SIG-M5 (cell line): ENCODE data around the gene CHURC1.

ENCODE experiments used
- DNase-seq: peaks from one replicate; lab custom pipeline; 2025; lab: John Stamatoyannopoulos, UW

Gene CHURC1

DNA sequence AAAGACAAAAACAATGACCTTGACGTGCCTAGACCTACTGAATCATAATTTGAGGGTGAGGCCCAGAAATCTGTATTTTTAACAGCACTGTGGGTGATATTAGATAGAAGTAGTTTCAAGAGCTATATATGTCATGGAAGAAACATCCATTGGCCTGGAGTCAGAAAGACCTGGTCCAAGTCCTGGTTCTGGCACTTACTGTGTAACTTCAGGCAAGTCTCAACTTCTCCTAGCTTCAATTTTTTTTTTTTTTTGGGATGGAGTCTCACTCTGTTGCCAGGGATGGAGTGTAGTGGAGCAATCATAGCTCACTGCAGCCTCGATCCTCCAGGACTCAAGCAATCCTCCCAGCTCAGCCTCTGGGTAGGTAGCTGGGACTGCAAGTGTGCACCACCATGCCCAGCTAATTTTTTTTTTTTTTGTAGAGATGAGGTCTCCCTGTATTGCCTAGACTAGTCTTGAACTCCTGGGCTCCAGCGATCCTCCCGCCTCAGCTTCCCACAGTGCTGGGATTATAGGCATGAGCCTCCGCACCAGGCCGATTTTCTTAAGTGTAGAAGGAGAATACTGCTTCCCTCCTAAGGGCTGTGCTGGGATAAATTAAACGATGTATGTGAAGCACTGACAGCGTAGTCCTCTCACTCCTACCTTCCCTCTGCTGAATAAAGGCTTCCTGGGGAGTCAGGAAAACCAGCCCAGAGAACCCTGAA lies 42.6 kb downstream of the CHURC1 start:
- no peak for DNase-seq

DNA sequence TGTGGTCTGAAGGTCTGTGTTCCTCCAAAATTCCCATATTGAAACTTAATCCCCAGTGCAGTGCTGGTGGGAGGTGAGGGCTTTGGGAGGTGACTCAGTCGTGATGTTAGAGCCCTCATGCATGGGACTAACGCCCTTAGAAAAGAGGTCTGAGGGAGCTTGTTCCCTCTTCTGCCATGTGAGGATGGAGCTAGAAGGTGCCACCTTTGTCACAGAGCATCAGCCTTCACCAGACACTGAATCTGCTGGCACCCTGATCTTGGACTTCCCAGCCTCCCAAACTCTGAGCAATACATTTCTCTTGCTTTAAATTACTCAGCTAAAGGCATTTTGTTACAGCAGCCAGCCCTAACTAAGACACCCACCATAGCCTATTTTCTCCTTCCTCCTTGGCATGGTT lies 43.9 kb downstream of the CHURC1 start:
- no peak for DNase-seq

DNA sequence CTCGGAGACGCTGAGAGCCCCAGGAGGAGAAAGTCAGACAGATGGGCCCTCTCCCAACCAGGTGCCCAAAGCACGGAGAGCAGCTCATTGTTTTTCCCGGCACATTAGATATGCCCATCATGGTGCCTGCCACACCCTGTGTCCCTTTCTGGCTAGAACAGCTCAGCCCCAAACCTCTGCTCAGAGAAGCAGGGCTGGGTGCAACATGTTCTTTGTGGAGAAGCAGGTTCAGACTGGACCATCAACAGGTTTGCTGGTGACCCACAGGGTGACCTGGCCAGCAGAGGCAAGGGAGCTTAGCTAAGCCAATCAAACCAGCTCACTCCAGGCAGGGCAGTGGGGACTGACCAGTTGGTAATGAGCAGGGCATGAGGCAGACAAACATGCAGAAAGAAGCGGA lies 44.5 kb downstream of the CHURC1 start:
- no peak for DNase-seq

DNA sequence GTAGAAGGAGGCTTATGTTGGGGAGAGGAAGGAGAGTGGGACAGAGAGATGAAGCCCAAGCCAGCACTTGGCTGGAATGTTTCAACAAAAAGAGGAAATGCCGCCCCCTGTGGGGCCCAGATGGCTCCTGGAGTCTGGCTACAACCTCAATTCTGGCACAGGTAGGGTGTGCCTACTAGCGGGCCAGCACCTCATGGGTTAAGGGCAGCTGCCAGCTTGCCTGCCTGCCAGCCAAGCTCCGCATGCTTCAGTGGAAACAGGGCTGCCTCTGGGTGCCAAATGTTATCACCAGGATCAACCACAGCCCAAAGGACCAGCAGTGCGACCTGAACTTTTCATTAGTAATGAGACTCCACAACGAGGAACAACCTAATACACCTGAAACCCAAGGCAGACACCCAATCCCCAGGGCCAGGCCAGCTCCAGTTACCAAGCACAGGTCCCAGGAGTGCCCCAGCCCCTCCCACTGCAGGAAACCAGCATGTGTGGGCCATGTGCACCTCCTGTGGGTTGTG lies 46.6 kb downstream of the CHURC1 start:
- no peak for DNase-seq

DNA sequence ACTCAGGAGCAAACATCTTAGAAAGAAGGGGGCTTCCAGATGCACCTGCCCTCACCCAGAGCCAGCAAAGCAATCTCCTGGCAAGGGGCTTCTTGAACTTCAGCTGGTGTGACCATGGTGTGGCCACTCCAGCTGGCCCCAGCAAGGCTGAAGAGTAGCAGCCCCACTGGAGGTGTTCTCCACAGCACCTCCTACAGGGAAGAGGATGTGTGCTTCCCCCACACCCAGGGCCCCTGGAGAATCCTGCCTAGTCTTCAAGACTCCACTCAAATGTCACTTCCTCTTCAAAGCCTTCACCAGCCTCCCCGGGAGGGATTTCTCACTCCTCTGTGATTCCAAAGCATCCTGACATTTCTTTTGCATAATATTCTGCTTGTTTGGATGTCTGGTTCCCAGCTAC lies 49.4 kb downstream of the CHURC1 start:
- no peak for DNase-seq

DNA sequence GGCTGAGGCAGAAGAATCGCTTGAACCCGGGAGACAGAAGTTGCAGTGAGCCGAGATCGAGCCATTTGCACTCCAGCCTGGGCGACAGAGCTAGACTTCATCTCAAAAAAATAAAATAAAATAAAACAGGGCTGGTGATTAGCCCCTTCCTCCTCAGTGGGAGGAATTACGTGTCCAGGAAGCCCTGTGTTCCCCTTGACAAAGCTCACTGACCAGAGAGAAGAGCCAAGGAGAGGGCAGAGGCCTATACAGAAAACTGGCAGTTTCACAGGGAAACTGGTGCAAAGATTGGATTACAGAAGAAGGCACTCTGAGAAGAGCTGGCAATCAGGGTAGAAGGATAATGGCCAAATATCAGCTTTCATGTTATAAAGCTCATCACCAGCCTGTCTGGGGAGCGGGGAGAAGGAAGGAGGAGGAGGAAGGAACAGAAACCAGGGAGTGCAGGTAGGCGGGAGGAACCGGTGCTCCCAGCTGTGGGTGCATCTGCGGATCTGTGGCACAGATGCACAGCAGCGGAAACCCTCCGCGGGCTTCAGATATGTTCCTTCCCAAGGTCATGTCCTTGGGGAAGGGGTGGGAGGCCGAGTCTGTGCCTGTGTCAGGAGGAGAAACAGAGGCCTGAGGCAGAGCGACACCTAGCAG lies 51.2 kb downstream of the CHURC1 start:
- no peak for DNase-seq

DNA sequence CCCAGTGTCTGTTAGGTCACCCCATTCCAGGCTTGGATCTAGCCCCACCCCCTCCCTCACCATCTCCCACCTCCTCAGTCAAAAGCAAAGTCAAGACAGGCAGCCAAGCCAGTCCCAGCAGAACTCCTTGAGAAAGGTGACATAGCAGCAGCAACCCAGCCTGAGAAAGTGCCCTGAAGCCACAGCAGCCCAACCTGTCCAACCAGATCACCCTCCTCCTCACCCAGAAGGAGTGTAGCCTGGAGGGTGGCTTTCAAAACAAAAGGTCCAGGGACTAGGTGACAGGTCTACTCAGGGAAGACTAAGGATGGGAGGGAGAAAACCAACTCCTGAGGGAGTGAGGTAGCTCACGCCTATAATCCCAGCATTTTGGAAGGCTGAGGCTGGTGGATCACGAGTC lies 52.7 kb downstream of the CHURC1 start:
- DNase-seq = no peak

DNA sequence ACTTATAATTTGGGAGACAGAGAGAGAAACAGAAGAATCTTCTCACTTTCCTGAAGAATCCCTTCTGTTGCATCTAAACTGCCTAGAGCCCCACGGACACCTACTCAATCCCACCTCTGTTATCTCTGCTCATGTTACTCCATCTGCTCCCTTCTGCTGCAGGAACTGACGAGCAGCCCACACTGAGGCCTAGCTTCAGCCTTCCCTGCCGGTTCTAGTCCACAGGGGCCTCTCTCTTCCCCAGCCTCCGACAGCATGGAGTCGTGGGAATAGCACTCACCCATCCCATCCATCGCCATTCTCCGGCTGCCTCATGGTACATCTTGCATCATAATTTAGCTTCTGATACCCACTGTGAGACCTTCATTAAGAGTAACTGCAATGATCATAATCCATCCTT lies 53.9 kb downstream of the CHURC1 start:
- DNase-seq = no peak

DNA sequence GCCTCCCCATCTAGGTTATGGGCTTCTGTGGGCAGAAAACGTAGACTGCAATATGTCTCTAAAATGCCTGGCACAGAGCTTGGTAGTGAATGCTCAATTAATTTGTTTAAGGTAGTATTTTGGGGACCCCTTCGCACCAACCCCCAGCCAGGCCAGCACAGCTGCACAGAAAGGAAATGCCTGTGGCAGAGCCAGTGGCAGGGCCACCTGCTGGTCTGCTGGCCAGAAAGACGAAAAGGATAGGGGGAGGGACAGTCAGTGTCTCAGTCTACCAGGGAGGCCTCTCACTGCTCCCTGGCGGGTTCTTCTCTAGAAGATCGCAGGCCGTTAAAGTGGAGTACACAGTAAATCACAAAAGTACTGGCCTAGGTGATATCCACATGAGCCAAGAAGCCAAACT lies 54.4 kb downstream of the CHURC1 start:
- DNase-seq = no peak

DNA sequence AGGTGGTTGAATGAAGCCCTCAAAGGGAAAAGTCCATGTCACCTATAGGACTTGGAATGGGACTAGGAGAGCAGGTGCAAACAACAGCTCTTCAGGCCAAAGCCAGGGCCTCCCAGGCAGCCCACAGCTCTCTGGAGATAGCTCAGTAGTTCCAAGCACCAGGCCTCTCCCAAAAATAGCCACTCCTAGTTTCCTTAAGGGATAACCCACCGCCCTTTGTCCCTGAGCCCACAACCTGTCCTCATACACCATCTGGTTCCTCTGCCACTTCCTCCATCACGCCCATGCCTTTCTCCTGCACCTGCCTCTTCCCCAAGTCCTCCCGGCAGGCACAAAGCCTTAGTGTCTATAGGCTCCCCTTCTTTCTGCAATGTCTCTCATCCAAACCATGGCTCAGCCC lies 55.8 kb downstream of the CHURC1 start:
- no peak for DNase-seq

DNA sequence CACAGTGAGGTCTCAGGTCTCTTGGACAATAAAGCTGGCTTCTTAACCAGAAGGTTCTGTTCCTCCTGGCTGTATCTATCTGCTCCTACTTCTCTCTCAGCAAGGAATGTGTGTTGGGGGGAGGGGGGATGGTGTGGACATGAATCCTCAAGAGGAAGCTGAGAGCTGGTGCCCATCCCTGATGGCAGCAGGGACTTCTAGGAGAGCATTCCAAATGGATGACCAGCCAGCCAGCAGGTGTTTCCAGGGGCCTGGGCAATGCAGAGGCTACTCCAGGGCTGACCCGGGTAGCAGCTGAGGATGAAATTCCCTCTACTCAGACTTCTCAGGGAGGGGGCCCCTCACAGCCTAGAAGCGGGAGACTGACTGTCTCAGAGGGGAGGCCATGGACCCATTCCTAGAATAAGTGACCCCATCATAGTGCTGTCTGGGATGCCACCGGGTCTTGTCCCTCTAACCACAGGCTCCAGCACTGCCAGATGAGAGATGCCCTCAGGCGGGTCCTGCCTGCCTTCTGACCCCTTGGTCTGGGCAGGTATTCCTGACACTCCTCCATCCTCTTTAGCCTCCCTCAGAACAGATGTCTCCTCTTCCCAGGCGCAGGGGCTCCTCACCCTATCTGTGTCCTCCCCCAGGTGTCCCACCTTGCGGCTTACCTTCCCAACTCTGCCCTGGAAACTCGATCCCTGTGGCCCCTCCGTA lies 56.7 kb downstream of the CHURC1 start:
- no peak for DNase-seq

DNA sequence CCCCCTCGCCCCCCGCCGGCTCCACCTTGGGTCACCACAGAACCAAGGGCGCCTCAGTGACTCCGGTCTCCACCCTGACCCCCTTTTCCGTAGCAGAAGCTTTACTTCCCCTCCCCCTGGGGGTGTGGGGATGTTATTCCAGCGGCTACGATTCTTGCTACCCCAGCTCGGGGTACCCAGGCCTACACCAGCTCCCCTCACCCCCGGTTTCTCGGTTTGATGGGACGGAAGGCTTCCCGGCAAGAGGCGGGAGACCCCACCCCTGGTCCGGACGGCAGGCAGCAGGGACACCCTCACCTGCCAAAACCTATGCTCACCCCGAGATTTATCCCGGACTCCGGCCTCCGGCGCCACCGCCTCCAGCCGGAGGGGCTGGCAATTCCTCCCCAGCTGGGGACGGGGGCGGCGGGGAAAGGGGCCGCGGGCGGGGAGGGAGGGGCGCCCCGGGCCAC lies 57.3 kb downstream of the CHURC1 start:
- DNase-seq = no peak

DNA sequence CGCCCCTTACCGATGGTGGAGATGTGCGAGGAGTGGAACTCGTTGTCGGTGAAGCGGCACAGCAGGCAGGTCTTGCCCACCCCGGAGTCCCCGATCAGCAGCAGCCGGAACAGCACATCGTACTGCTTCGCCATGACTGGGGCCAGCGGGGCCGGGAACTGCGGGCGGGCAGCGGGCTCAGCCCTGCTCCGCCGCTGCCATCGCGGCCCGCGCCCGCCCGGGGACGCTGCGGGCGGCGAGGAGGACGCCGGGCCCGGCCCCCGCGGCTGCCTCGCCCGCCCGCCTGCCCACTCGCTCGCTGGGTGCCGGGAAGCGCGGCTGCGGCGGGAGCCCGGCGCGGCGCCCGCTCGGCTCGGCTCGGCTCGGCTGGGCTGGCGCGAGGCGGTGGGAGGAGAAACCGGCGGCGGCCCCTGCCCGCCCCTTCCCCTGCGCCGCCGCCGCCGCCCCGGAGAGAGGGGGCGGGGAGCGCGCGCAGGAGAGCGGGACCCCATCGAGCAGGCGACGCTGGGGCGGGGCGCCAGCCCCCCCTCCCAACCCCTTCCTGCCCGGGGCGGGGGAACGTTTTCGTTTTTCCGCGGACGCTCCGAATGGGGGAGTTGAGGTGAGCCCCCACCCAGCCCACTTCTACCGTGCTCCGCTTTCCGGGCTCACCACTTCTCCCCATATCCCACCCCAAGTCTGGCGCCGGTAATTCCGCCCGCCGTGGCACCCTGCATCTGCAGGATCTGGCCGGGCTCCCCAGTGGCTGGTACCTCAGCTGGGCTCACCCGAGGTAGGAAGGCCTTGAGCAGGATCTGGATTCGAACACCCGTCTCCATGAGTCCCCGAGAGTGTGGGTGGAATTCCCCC lies 57.9 kb downstream of the CHURC1 start, which contains the start of gene RAB15:
RAB15 (minus strand) TSS at position 394 of the 849 bp plus-strand sequence; CDS start at position 134, 260 bp downstream.
- no peak for DNase-seq

DNA sequence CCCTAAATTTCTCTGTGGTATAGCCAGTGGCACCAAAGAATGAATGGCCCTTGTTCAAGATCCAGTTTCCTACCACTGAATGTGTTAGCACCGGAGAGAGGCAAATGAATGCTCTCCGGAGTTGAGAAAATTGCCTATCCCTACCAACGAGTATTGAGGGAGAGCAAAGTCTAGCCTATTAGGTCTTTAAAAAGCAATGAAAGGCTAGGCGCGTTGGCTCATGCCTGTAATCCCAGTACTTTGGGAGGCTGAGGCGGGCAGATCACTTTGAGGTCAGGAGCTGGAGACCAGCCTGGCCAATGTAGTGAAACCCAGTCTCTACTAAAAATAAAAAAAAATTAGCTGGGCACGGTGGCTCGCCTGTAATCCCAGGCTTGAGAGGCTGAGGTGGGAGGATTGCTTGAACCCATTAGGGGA lies 58.8 kb downstream of the CHURC1 start:
- no peak for DNase-seq

DNA sequence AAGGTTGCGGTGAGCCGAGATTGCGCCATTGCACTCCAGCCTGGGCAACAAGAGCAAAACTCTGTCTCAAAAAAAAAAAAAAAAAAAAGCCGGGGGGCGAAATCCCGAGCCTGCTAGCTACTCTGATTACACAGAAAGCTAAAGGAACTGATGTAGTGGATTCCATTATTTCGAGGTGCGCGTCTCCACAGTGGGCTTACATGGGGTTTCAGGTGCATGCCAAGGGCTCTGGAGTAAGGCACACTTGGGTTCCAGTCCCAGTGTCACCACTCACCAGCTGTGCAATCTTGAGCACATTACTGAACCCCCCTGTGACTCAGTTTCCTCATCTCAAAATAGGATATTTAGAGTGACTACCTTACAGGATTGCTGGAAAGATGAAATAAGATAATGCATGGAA lies 59.6 kb downstream of the CHURC1 start:
- DNase-seq = no peak

DNA sequence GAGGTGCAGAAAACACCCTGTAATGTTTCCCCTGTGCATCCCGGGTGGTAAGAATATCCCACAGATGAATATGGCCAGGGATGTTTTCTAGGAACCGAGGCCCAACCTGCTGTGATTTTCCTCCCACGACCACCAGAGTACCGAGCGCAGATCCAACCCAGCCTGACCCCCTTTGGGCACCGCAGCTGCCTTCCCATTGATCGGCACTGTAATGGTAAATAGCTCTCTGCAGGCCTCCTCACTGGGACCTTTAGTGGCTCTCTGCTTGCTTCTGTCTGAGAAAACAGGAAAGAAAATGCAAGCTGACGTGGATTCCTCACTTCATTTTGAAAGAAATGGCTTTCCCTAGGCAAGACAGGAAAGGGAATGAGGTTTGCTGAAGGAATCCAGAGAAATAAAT lies 60.3 kb downstream of the CHURC1 start:
- DNase-seq = no peak

DNA sequence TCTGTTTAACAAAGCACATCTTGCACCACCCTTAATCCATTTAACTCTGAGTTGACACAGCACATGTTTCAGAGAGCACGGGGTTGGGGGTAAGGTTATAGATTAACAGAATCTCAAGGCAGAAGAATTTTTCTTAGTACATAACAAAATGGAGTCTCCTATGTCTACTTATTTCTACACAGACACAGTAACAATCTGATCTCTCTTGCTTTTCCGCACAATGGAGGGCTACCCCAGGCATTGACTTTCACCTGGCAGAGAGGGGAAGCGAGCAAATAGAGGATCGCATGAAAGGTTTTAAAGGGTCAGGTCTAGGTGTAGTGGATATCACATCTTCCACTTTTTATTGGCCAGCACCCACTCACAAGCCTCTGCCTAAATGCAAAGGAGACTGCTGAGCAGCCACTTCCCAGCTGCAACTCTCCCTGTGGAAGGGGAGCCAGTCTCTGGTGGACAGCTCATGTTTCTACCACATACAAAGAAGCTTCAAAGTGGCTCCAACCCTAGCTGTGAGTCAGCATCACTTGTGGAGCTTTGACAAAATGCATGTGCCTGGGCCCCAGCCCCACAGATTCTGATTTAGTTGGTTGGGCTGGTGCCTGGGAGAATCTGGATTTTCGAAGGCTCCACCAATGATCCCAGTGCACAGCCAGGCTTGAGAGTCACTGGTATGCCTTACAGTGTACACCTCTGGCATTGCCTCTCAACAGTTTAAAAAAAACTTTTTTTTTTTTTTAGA lies 65.2 kb downstream of the CHURC1 start:
- no peak for DNase-seq

DNA sequence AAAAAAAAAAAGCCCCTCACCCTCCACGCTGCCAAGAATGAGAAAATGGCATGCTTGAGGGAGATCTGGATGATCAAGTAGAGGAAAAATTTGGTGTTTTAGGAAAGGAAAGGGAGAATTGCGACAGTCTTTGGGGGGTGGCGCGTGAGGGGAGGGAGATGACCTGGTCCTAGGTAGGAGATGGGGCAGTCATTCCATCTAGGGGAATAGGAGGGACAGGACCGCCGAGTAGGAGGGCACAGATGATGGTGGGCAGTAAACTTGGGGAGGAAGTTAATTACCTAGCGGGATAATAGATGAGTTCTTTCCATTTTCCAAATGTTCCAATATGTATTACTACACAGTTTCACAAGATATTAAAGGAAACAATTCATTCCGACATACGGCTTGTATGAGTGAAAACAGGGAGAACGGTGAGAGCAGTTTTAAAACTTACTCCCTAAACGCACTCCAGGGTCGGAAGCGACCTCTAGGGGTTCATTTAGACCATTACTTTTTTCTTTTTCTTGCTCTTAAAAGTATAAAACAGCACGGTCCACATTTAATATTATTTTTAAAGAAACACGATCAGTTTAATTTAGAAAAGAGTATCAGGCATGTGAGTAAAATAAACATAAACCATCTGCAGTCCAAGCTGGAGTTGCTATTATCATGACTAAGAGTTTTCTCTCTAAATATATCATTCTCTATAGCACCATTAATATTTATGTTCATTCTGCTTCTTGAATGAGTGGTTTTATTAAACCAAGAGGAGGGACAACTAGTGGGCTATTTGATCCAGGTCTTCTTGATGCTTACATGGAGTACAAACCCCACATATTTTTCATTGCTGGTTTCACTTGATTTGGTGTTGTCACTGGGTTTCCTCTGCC lies 69.4 kb downstream of the CHURC1 start:
- DNase-seq = no peak
